HepG2 (cell line): ENCODE measurements around the gene YIF1A. TPM values are rescaled to one million over a fixed set of nuclear protein-coding genes. Genes with fewer than 3 reads are reported as not detected.

Source experiments
- ATF1 ChIP-seq: IDR thresholded peaks from 2 replicates; pipeline ENCODE4 v1.6.1; 2016; ENCODE audit warnings: mild to moderate bottlenecking, control low read depth
- ATF7 ChIP-seq, 2 experiments: fragments of 450-650 bp in 1 of 2; sonication (generic) in 1 of 2; formaldehyde crosslinking in 1 of 2; IDR thresholded peaks; 2 replicates each; pipeline versions ENCODE4 v1.4.0 to v1.6.1; 2016 to 2020; ENCODE audit warnings: antibody characterized with exemption in 1 of 2, mild to moderate bottlenecking in 1 of 2, missing genetic modification reagents in 1 of 2
- CBX2 ChIP-seq, 2 experiments: fragments of 200-600 bp in 1 of 2; sonication (generic); formaldehyde crosslinking in 1 of 2; IDR thresholded peaks; 2 replicates each; pipeline versions ENCODE4 v1.7.0 to v1.8.1; 2018 to 2022; ENCODE audit warnings: low read depth in 2 of 2, low read length in 1 of 2, mild to moderate bottlenecking in 1 of 2, missing genetic modification reagents in 1 of 2
- FOXM1 ChIP-seq: sonication (generic); formaldehyde crosslinking; IDR thresholded peaks from 2 replicates; pipeline ENCODE4 v1.5.0; 2020; ENCODE audit warnings: missing genetic modification reagents
- HDAC1 ChIP-seq: sonication (generic); formaldehyde crosslinking; IDR thresholded peaks from 2 replicates; pipeline ENCODE4 v1.5.1; 2020; ENCODE audit warnings: mild to moderate bottlenecking, missing genetic modification reagents
- KDM1A ChIP-seq: IDR thresholded peaks from 2 replicates; pipeline ENCODE4 v1.6.1; 2016; ENCODE audit warnings: missing compliant biosample characterization
- MYNN ChIP-seq: sonication (generic); formaldehyde crosslinking; IDR thresholded peaks from 2 replicates; pipeline ENCODE4 v1.4.0; 2020; ENCODE audit warnings: mild to moderate bottlenecking, low read depth, missing genetic modification reagents
- PTBP1 ChIP-seq: fragments of 200-400 bp; formaldehyde crosslinking; IDR thresholded peaks from 2 replicates; pipeline ENCODE4 v1.6.1; 2018; ENCODE audit warnings: low read length, low read depth; ENCODE audit not compliant: poor library complexity, severe bottlenecking
- SMAD3 ChIP-seq: sonication (generic); formaldehyde crosslinking; IDR thresholded peaks from 2 replicates; pipeline ENCODE4 v1.4.0; 2020; ENCODE audit warnings: missing genetic modification reagents
- USF2 ChIP-seq, 2 experiments: sonication (generic) in 1 of 2; formaldehyde crosslinking in 1 of 2; IDR thresholded peaks; 2 replicates each; pipeline versions ENCODE4 v1.5.1 to v1.6.1; 2011 to 2020; ENCODE audit warnings: borderline replicate concordance in 1 of 2, low read depth in 1 of 2, low read length in 1 of 2, mild to moderate bottlenecking in 1 of 2, missing genetic modification reagents in 1 of 2, moderate library complexity in 1 of 2
- XRCC5 ChIP-seq: fragments of 200-400 bp; formaldehyde crosslinking; optimal IDR thresholded peaks from 2 replicates; pipeline ENCODE3; 2017; ENCODE audit warnings: mild to moderate bottlenecking, low read length
- YEATS4 ChIP-seq: sonication (generic); formaldehyde crosslinking; IDR thresholded peaks from 2 replicates; pipeline ENCODE4 v1.4.0; 2020; ENCODE audit warnings: missing genetic modification reagents, borderline replicate concordance
- ZBTB34 ChIP-seq: sonication (generic); formaldehyde crosslinking; IDR thresholded peaks from 2 replicates; pipeline ENCODE4 v1.8.0; 2022; ENCODE audit warnings: mild to moderate bottlenecking, missing genetic modification reagents
- ZBTB49 ChIP-seq: sonication (generic); formaldehyde crosslinking; IDR thresholded peaks from 2 replicates; pipeline ENCODE4 v1.4.0; 2020; ENCODE audit warnings: missing genetic modification reagents, borderline replicate concordance
- ZNF605 ChIP-seq: sonication (generic); formaldehyde crosslinking; IDR thresholded peaks from 2 replicates; pipeline ENCODE4 v1.8.0; 2022; ENCODE audit warnings: mild to moderate bottlenecking, missing genetic modification reagents
- ZNF616 ChIP-seq: sonication (generic); formaldehyde crosslinking; IDR thresholded peaks from 2 replicates; pipeline ENCODE4 v1.5.0; 2020; ENCODE audit warnings: low read depth, mild to moderate bottlenecking, missing genetic modification reagents
- ZNF672 ChIP-seq: sonication (generic); formaldehyde crosslinking; IDR thresholded peaks from 2 replicates; pipeline ENCODE4 v1.8.1; 2022; ENCODE audit warnings: missing genetic modification reagents
- ZNF7 ChIP-seq: IDR thresholded peaks from 2 replicates; pipeline ENCODE4 v1.6.1; 2016; ENCODE audit warnings: missing biosample characterization, missing genetic modification reagents
- ZNF747 ChIP-seq: sonication (generic); formaldehyde crosslinking; IDR thresholded peaks from 2 replicates; pipeline ENCODE4 v1.8.1; 2023; ENCODE audit warnings: missing genetic modification reagents, mild to moderate bottlenecking, borderline replicate concordance
- polyA plus RNA-seq, 8 experiments: library from polyadenylated mRNA; depleted of rRNA in 3 of 8; stranded (reverse) in 7 of 8; unstranded in 1 of 8; fragments of >200 nt; fragmentation: Illumina TruSeq in 4 of 8; extraction: Trizol in 4 of 8; gene quantifications; 2 replicates each; pipeline versions ENCODE4 v1.2.1 to v1.2.3, GENCODE V29; 2011 to 2016; ENCODE audit warnings: low read depth in 4 of 8, missing spikeins in 1 of 8, mixed read lengths in 1 of 8; ENCODE audit not compliant: insufficient read depth in 1 of 8
- total RNA-seq, 5 experiments: library from RNA; depleted of rRNA; stranded (reverse); fragments of >200 nt; fragmentation: Illumina TruSeq; extraction: Trizol; gene quantifications; 2 replicates each; pipeline ENCODE4 v1.2.3, GENCODE V29; 2016; ENCODE audit warnings: low read depth in 1 of 5
- TF ChIP-seq, protein P1 (sequence below): sonication (generic); formaldehyde crosslinking; IDR thresholded peaks from 2 replicates; pipeline ENCODE4 v1.4.0; 2020; ENCODE audit warnings: missing genetic modification reagents

The YIF1A gene
- total and polyA plus RNA-seq, 2 of the 13 experiments (the other 11 are each of a cell fraction or from before 2014, with no cell fraction given): 133 to 145 TPM

DNA sequence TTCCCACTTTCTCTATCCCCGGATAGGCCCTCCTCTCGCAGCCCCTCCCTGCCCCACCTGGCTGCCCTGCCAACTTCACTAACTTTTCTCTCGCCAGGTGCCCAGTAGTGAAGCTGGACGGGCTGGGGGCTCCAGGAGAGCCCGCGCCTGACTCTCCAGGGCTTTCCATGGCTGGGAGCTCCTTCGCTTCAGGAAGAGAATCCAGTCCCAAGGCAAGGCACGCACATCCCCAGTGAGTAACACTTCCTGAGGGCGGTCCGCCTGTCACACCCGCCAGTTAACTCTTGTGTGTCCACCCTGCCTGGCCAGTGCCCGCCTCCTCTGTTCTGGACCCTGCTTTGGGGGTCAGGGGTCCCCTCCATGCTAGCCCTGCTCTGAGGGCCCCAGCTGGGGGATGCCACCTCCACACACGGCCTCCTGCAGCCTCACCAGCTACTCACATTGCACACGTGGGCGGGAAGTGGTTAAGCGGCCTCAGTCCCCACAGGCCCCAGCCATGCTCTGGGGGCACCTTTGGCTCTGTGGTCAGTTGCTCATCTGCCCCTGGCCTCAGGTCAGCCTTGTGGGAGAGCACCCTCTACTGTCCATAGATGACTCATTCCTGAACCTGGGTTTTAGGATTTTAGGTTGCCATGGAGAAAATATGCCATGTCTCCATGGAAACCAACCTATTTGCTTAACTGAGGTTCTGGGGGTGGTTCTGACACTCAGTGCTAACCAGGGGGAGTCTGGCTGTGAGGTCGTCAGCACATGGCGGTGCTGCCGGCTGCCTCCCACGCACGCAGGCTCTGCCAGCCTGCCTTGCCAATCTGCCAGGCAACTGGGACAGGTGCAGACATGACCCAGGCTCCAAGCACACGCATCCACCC is 47.5 kb upstream of the YIF1A start, which contains the start of gene RIN1 (continued):
- TF ChIP-seq FOXM1 (CRISPR knock-in tag): no peak
- TF ChIP-seq ZNF605 (CRISPR knock-in tag): peak; percentile 67
- 0 out of 2 replicates have a peak, but pooled peaks have one; percentile 20 for TF ChIP-seq USF2 (IDR thresholded peaks at IDR 0.05; ENCODE audit: low read depth, low read length)
- no peak for TF ChIP-seq USF2 (CRISPR knock-in tag; IDR thresholded peaks at IDR 0.05; ENCODE audit: borderline replicate concordance)
- TF ChIP-seq ZBTB49 (CRISPR knock-in tag): no peak
- TF ChIP-seq KDM1A (CRISPR knock-in tag): no peak
- 0 out of 2 replicates have a peak, but pooled peaks have one; percentile 50 for TF ChIP-seq ZNF616 (CRISPR knock-in tag)
- TF ChIP-seq CBX2 (IDR thresholded peaks at IDR 0.05; ENCODE audit: low read depth, low read length): no peak
- TF ChIP-seq CBX2 (CRISPR knock-in tag; IDR thresholded peaks at IDR 0.05; ENCODE audit: low read depth): no peak
- 0 out of 2 replicates have a peak, but pooled peaks have one; percentile 48 for TF ChIP-seq YEATS4 (CRISPR knock-in tag)
- peak; percentile 98 for TF ChIP-seq HDAC1
- TF ChIP-seq XRCC5: peak; percentile 95
- TF ChIP-seq, protein P1, sequence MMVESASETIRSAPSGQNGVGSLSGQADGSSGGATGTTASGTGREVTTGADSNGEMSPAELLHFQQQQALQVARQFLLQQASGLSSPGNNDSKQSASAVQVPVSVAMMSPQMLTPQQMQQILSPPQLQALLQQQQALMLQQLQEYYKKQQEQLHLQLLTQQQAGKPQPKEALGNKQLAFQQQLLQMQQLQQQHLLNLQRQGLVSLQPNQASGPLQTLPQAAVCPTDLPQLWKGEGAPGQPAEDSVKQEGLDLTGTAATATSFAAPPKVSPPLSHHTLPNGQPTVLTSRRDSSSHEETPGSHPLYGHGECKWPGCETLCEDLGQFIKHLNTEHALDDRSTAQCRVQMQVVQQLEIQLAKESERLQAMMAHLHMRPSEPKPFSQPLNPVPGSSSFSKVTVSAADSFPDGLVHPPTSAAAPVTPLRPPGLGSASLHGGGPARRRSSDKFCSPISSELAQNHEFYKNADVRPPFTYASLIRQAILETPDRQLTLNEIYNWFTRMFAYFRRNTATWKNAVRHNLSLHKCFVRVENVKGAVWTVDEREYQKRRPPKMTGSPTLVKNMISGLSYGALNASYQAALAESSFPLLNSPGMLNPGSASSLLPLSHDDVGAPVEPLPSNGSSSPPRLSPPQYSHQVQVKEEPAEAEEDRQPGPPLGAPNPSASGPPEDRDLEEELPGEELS (CRISPR knock-in tag): peak; percentile 60
- no peak for TF ChIP-seq ATF7 (IDR thresholded peaks at IDR 0.05)
- TF ChIP-seq ATF7 (CRISPR knock-in tag; IDR thresholded peaks at IDR 0.05): no peak
- TF ChIP-seq ZNF747 (CRISPR knock-in tag): no peak; the same call in 1 of the 2 replicates
- TF ChIP-seq ZNF672 (CRISPR knock-in tag): no peak
- TF ChIP-seq ZBTB34: 0 out of 2 replicates have a peak, but pooled peaks have one; percentile 68
- TF ChIP-seq ZNF7 (CRISPR knock-in tag): no peak
- no peak for TF ChIP-seq MYNN (CRISPR knock-in tag)
- peak; percentile 62 for TF ChIP-seq PTBP1
- peak; percentile 83 for TF ChIP-seq SMAD3 (CRISPR knock-in tag)
- peak; percentile 70; the same call in 1 of the 2 replicates for TF ChIP-seq ATF1 (CRISPR knock-in tag)
